ENCODE measurements around the gene PARP9.
"Not testable (repeated sequence)": the region's sequence is repeated elsewhere in the genome, so short reads cannot be mapped to it uniquely, and the experiment has no call there.

PARP9 gene

GRCh38 chr3:122516846-122517360 is 47.2 kb downstream of the PARP9 start:
- no peak for DNase-seq

DNA sequence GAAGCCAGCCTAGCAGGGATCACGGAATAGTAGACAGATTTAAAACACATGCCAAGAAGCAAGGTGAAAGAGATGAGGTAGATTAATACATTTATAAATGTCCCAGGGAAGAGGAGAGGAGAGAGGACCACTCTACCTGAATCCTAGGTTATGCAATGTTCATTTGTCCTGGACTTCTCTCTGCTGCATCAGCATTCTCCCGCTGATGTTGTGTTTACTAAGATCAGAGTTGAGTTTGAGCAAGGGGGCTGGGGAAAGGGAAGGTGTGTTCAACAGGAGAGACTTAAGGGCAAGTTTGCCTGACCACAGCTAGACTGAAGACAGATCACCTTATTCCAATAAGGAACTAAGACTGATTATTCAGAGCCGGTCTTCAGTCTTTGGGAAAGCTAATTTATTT is 48.2 kb downstream of the PARP9 start:
- no peak for DNase-seq

DNA sequence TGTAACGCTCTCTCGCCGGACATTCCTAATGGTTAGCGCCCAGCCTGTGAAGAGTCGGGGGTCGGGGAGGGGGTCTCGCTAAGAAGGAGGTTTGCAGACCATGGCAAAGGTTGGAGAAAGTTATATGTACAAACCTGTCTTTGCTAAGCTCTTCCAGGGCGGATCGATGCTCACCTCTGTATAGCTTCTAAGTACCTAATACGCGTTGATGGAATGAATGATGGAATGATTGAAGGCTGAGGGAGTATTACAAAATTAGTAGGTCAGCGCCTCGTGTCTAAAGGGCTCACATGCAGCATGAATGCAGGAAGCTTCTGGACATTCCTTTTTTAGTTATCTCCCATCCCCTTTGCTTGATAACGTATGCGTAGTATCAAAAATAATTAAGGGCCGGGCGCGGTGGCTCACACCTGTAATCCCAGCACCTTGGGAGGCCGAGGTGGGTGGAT is 49.1 kb downstream of the PARP9 start:
- no peak for DNase-seq

DNA sequence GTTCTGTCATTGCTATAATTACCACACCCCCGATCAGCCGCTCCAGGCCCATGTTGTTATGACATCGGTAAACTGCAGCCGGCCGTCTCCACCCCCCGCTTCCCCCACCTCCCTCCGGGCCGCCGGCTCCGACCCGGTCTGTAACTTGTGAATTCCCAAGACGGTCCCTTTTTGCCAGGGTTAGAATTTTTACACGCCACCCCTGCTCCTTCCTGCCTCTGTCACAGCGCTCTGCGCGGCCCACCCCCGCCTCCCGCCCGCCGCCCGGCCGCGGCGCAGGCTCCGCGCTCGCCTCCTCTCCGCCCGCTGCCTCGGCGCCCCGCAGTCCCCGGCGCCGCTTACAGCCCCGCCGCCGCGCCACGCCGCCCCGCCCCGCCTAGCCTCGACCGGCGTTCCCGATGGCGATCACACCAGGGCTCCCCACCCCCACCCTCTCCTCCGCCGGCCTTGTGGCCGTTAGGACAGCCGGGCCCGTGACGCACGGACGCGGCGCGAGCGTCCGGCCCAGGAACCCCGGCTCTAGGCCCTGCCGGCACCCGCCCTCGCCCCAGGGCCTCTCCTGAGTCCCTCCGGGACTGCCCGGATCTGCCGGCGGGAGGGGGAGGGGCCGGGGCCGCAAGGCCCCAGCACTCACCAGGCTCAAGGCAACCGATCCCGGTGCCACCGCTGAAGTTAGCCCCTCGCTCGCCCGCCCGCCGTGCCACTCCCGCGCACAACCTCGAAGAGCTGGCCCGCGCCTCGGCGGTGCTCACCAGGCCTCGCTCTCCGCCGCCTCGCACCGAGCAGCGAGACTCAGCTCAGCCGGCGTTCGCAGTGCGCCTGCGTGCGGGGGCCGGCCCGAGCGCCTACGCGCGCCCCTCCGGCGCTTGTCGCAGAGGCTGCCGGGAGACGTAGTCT is 49.7 kb downstream of the PARP9 start, which contains the start of gene KPNA1:
KPNA1 (minus strand) TSS at position 817 of the 897 bp plus-strand sequence. CDS start 18,374 bp downstream, outside the sequence.
- peak; percentile 17 for DNase-seq

GRCh38 chr3:122513386-122514122 is 50.5 kb downstream of the PARP9 start:
- no peak for DNase-seq

DNA sequence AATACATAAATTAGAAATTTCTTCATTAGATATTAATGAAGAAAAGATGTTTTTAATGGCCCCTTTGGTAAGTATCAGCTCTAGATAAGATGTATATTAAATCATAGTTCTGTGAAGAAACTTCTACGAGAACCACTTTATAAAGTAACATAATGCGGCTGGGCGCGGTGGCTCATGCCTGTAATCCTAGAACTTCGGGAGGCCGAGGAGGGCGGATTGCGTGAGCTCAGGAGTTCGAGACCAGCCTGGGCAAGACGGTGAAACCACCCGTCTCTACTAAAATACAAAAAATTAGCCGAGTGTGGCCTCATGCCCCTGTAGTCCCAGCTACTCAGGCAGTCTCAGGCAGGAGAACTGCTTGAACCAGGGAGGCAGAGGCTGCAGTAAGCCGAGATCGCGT is 51.8 kb downstream of the PARP9 start:
- DNase-seq: no peak

- no peak for DNase-seq
These were observed 53.1 kb downstream of the PARP9 start for GRCh38 chr3:122510878-122511535.

GRCh38 chr3:122508944-122509343 is 55.2 kb downstream of the PARP9 start:
- not testable (repeated sequence) for DNase-seq

DNA sequence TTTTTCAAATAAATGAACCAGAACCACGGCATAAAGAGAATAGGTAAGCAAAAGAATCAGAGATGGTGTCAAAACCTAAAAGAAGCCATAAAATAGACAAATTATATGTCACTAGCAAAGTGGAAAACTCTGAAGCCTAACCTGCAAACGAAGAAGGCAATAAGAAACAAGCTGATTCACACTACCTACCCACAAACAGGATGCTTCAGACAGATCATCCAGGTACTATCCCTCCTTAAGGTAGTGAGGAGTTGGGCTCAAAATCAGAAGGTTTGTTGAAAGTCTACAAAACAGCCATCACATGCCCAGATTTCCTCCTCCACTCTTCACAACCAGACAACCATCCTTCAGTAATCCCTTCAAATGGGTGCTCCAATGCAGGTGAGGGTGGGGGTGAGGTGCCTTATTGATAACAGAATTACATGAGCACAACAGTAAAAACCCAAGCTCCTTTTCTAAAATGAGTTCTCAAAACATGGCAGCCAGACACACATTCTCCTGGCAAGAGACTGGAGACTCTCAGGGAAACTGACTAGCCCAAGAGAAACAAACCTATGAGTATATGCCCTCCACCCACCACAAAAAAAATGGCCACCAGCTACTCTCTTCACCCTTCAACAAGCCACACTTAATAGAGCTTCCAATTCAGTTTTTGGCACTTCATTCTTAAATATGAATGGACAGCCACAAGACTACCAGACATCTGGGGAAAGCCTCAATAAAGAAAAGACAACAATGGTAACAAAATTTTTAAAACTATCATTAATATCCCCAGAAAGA is 55.8 kb downstream of the PARP9 start:
- DNase-seq: no peak

DNA sequence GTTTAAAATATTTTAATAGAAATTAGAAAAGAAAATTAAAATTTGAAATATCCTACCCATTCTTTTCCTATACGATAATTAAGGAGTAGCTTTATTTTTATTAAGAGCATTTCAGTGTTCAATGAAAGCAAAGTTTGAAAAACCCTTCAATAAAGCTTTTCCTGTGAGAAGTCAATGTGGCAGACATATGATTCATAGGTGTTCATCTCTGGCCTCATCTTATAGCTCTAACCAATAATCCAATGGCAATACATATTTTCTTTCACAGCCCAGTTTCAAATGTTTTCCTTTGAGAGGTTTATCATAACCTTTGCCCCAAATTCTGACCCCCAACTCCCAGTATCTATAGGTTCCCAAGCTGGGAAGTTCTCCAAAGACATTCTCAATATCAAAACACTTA is 57.6 kb downstream of the PARP9 start:
- no peak for DNase-seq

DNA sequence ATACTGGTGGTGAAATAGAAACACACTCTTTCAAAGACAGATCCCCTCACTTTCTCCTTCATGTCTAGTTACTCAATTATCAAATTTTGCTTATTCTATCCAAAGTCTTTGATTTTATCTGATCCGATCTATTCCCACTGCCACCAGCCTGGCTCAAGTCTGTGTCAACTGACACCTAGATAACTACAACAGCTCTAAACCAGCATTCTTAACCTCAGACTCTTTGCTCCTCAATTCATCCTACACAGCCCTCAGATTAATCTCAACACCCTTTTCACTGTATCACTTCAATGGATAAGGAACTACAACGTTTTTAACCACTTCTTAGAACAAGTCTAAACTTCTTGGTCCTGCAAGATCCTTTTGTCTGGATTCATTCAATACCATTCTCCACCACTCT is 58.4 kb downstream of the PARP9 start:
- no peak for DNase-seq

DNA sequence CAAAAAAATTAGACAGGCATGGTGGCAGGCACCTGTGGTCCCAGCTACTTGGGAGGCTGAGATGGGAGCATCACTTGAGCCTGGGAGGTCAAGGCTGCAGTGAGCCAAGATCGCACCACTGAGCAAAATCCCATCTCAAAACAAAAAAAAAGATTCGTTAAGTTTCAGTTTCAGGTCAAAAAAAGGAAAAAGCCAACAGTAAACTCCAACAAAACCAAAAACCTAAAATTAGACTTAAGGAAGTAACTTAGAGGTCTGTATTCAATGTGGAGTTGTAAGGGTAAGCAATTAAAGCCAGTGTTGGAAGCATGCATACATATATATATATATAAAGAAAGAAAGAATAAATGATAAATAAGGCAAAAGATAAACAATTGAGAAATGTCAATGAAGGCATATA is 61.2 kb downstream of the PARP9 start:
- no peak for DNase-seq

GRCh38 chr3:122502139-122502538 is 62.0 kb downstream of the PARP9 start:
- DNase-seq: no peak

DNA sequence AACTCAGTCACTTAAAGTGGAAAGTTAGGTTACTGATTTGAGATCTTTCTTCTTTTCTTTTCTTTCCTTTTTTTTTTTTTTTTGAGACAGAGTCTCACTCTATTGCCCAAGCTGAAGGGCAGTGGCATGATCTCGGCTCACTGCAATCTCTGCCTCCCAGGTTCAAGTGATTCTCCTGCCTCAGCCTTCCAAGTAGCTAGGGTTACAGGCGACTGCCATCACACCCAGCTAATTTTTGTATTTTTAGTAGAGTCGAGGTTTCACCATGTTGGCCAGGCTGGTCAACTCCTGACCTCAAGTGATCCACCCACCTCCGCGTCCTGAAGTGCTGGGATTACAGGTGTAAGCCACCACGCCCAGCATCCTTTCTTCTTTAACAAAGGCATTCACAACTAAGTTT is 63.1 kb downstream of the PARP9 start:
- not testable (repeated sequence) for DNase-seq

GRCh38 chr3:122498152-122498551 is 65.9 kb downstream of the PARP9 start:
- no peak for DNase-seq

- no peak for DNase-seq
These were observed 66.7 kb downstream of the PARP9 start for GRCh38 chr3:122497425-122497824.

DNA sequence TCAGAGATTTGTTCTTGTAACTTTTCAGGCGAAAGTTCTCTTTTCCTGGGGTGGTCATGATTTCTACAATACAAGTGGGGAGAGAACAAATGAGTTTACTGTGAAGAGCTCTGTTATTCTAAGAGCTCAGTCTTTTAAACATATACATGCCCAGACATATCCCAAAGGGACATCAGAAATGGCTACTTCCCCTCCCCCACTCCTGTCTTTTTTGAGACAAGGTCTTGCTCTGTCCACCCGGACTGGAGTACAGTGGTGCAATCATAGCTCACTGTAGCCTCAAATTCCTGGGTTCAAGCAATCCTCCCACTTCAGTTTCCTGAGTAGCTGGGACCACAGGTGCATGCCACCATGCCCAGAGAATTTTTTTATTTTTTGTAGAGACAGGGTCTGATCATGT is 67.6 kb downstream of the PARP9 start:
- DNase-seq: no peak

GRCh38 chr3:122493296-122493695 is 70.8 kb downstream of the PARP9 start:
- DNase-seq: no peak

GRCh38 chr3:122488262-122488973 is 75.7 kb downstream of the PARP9 start:
- DNase-seq: no peak

DNA sequence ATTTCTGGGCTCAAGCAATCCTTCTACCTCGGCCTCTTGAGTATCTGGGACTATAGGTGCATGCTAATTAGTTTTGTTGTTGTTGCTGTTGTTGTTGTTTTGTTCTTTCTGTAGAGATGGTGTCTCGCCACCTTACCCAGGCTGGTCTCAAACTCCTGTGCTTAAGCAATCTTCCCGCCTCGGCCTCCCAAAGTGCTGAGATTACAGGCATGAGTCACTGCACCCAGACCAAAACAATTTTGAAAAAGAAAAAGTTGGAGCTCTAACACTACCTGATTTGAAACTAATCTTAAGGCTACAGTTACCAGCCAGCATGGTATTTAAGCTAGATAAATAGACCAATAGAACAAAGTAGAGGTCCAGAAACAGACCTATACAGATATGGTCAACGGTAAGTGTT is 79.1 kb downstream of the PARP9 start:
- DNase-seq: no peak

- DNase-seq: no peak
These were observed 82.7 kb downstream of the PARP9 start for GRCh38 chr3:122481390-122481789.
